Stomach (tissue), 9 donors: ENCODE measurements around the gene NR6A1. TPM values are rescaled to one million over a fixed set of nuclear protein-coding genes. Genes with fewer than 3 reads are reported as not detected.

Source experiments
- DNase-seq, 2 donors: peaks; one replicate each; pipeline versions ENCODE4 v3.0.0 to v3.0.0-alpha.2; 2013 to 2019
- H3K27ac ChIP-seq, 5 donors: fragments of 200-600 bp in 4 of 5; sonication (generic) in 4 of 5; one replicate each; pipeline ENCODE4 v1.5.1; 2013 to 2019; ENCODE audit warnings: mild to moderate bottlenecking in 1 of 5, moderate library complexity in 1 of 5
- H3K27me3 ChIP-seq, 3 donors: fragments of 200-600 bp; sonication (generic); one replicate each; pipeline ENCODE4 v1.5.1; 2017 to 2019; ENCODE audit warnings: mixed run types in 1 of 3
- H3K36me3 ChIP-seq, 4 donors: fragments of 200-600 bp; sonication (generic); 1 replicate in 3 of 4; 2 replicates in 1 of 4; pipeline ENCODE4 v1.5.1; 2016 to 2019
- H3K4me1 ChIP-seq, 4 donors: fragments of 200-600 bp; sonication (generic); one replicate each; pipeline ENCODE4 v1.5.1; 2016 to 2019
- H3K4me3 ChIP-seq, 4 donors: fragments of 200-600 bp; sonication (generic) in 3 of 4; one replicate each; pipeline ENCODE4 v1.5.1; 2016 to 2019; ENCODE audit warnings: mild to moderate bottlenecking in 1 of 4
- H3K9me3 ChIP-seq, 4 donors: fragments of 200-600 bp; sonication (generic); one replicate each; pipeline ENCODE4 v1.5.1; 2016 to 2019
- EP300 ChIP-seq: sonication (generic); formaldehyde crosslinking; IDR thresholded peaks from one replicate; pipeline ENCODE4 v1.6.1; 2017; ENCODE audit warnings: antibody characterized with exemption
- POLR2A ChIP-seq, 4 donors: fragments of 450-650 bp; IDR thresholded peaks; one replicate each; pipeline ENCODE4 v1.6.1; 2016; ENCODE audit warnings: antibody characterized with exemption in 4 of 4, control low read depth in 2 of 4, mild to moderate bottlenecking in 1 of 4, moderate library complexity in 1 of 4
- POLR2AphosphoS5 ChIP-seq, 3 donors: sonication (generic); formaldehyde crosslinking; IDR thresholded peaks; one replicate each; pipeline ENCODE4 v1.6.1; 2016; ENCODE audit warnings: antibody characterized with exemption in 3 of 3
- WGBS, 5 donors: extraction: QIAGEN DNeasy Blood & Tissue Kit in 3 of 5; methylation state at CpG; one replicate each; pipeline versions ENCODE4 v1.1.5 to v1.1.7; 2013 to 2018; 5-methylcytosine and 5-hydroxymethylcytosine counted together
- intact Hi-C: fragments of 100-400 bp; cut with DNase I; formaldehyde crosslinking; loops from one replicate; pipeline ENCODE4 v1.15.1; 2023; ENCODE audit warnings: low total_unique reads
- polyA plus RNA-seq, 3 donors: library from polyadenylated mRNA; stranded (reverse); fragments of 200-250 nt; gene quantifications; one replicate each; pipeline ENCODE4 v1.2.3, GENCODE V29; 2013
- total RNA-seq, 5 donors: library from RNA; depleted of rRNA; stranded (reverse); fragments of >200 nt; gene quantifications; one replicate each; pipeline versions ENCODE4 v1.1.0 to v1.2.3, GENCODE V29; 2014 to 2016
- TF ChIP-seq, protein P1 (sequence below), 7 experiments: fragments of 450-650 bp in 4 of 7; fragments of 200-600 bp in 3 of 7; sonication (generic) in 3 of 7; IDR thresholded peaks; one replicate each; pipeline ENCODE4 v1.5.1; 2016 to 2019; ENCODE audit warnings: antibody characterized with exemption in 7 of 7, control low read depth in 2 of 7, mild to moderate bottlenecking in 1 of 7
- donor health status: healthy with polysubstance abuse.
- donor health status: Bipolar disorder and iron deficiency.
- donor health status: healthy.

NR6A1 gene
- total and polyA plus RNA-seq, 8 donors: 0.15 to 3.2 (median 1.5) TPM; not detected in 1

DNA sequence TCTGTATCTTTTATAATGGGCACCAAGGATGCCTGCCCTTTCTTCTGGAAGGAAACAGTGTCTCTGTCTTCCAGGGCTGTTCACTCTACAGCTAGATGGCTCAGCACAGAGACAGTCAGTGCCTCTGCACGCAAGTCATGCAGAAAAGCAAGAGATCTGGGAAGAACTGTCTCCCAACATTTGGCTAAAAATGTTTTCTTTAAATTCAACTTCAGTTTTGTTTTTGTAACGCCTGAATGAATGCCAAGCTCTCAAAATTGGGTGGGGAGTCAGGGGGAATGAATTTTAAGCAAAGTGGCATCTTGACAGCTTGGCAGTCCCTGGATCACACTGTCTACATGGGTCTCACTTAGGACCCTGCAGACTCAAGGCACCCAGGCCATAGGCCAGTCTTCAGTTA, 18.4 kb upstream of the NR6A1 start:
- Histone ChIP-seq H3K27ac (no peak overlapping the region), H3K27me3 (no peaks in the 10 kb centered on the region), H3K36me3 (peaks cover 0 to 3% (median 0%) of the 10 kb centered on the region in 4 donors), H3K4me3 (no peak overlapping the region), H3K9me3 (no peaks in the 10 kb centered on the region), H3K4me1 (peaks cover 0 to 2% (median 0%) of the 10 kb centered on the region in 4 donors)
- DNase-seq: no peak
- intact Hi-C loops: no loop called here
- 76 to 83% (median 82%) methylated on average over 2 of the region's 2 CpGs for WGBS, 5 donors
- TF ChIP-seq POLR2AphosphoS5 (IDR thresholded peaks at IDR 0.05): no peak
- TF ChIP-seq, protein P1, sequence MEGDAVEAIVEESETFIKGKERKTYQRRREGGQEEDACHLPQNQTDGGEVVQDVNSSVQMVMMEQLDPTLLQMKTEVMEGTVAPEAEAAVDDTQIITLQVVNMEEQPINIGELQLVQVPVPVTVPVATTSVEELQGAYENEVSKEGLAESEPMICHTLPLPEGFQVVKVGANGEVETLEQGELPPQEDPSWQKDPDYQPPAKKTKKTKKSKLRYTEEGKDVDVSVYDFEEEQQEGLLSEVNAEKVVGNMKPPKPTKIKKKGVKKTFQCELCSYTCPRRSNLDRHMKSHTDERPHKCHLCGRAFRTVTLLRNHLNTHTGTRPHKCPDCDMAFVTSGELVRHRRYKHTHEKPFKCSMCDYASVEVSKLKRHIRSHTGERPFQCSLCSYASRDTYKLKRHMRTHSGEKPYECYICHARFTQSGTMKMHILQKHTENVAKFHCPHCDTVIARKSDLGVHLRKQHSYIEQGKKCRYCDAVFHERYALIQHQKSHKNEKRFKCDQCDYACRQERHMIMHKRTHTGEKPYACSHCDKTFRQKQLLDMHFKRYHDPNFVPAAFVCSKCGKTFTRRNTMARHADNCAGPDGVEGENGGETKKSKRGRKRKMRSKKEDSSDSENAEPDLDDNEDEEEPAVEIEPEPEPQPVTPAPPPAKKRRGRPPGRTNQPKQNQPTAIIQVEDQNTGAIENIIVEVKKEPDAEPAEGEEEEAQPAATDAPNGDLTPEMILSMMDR (IDR thresholded peaks at IDR 0.05): no peak
- TF ChIP-seq POLR2A (IDR thresholded peaks at IDR 0.05): no peak
- no peak for TF ChIP-seq EP300

GRCh38 chr9:124788542-124789217, 17.6 kb upstream of the NR6A1 start:
- TF ChIP-seq, protein P1 (IDR thresholded peaks at IDR 0.05): no peak
- TF ChIP-seq EP300: no peak
- no peak for TF ChIP-seq POLR2AphosphoS5 (IDR thresholded peaks at IDR 0.05)
- TF ChIP-seq POLR2A (IDR thresholded peaks at IDR 0.05): no peak
- Histone ChIP-seq H3K9me3 (no peaks in the 10 kb centered on the region), H3K4me1 (peaks cover 0 to 9% (median 0%) of the 10 kb centered on the region in 4 donors), H3K4me3 (no peak overlapping the region), H3K27ac (no peak overlapping the region), H3K27me3 (no peaks in the 10 kb centered on the region), H3K36me3 (peaks cover 0 to 3% (median 0%) of the 10 kb centered on the region in 4 donors)
- WGBS, 5 donors: 87 to 90% (median 89%) methylated on average over 3 of the region's 3 CpGs
- DNase-seq: no peak
- intact Hi-C loops: no loop called here

GRCh38 chr9:124786881-124787573, 15.9 kb upstream of the NR6A1 start:
- no peak overlapping the region for H3K27ac ChIP-seq
- H3K36me3 ChIP-seq: peaks cover 0 to 3% (median 0%) of the 10 kb centered on the region in 4 donors
- peaks cover 0 to 9% (median 4%) of the 10 kb centered on the region in 4 donors for H3K4me1 ChIP-seq
- no peaks in the 10 kb centered on the region for H3K9me3 ChIP-seq
- no peak overlapping the region for H3K4me3 ChIP-seq
- intact Hi-C loops: no loop called here
- 94 to 97% (median 95%) methylated on average over 16 to 20 of the region's 20 CpGs for WGBS, 5 donors
- H3K27me3 ChIP-seq: no peaks in the 10 kb centered on the region
- DNase-seq: peak; percentile 3 to 18
- no peak for TF ChIP-seq POLR2AphosphoS5 (IDR thresholded peaks at IDR 0.05)

DNA sequence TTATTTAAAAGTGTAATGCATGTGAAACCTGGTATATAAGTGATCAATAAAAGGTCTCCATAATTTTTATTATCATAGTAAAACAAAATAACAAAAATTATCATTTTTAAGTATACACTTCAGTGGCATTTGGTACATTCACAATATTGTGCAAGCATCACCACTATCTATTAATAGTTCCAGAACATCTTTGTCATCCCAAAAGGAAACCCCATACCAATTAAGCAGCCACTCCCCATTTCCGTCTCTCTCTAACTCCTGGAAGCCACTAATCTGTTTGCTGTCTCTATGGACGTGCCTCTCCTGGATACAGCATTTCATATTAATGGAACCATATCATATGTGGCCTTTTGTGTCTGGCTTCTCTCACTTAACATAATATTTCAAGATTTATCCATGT, 13.4 kb upstream of the NR6A1 start:
- intact Hi-C loops: no loop called here
- no peaks in the 10 kb centered on the region for H3K27me3 ChIP-seq
- H3K36me3 ChIP-seq: peaks cover 0 to 3% (median 0%) of the 10 kb centered on the region in 4 donors
- peak in 1 of 2 donors; percentile 47 for DNase-seq
- peak overlapping the region in 2 of 5 donors; percentile 10 to 35 for H3K27ac ChIP-seq
- TF ChIP-seq POLR2AphosphoS5 (IDR thresholded peaks at IDR 0.05) (peak in 1 of 3 donors; percentile 19), EP300 (no peak)
- H3K9me3 ChIP-seq: no peaks in the 10 kb centered on the region
- H3K4me3 ChIP-seq: no peak overlapping the region
- 44 to 58% (median 52%) methylated on average over 2 of the region's 2 CpGs for WGBS, 5 donors
- peaks cover 0 to 25% (median 10%) of the 10 kb centered on the region in 4 donors for H3K4me1 ChIP-seq

DNA sequence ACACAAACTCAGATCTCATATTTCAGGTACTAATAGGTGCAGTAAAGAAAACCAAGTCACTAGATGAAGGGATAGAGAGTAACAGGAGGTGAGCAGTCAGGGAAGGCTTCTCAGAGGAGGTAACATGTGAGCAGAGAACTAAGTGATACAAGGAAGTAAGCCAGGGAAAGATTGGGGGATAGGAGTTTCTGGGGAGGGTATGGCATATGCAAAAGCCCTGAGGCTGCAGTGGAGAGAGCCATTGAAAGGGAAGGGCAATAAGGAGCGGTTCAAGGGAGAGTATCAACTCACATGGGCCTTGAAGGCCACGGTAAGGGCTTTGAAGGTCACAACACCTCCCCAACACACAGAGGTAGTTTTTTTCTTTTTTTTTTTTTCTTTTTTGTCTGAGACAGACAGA, 12.7 kb upstream of the NR6A1 start:
- H3K27me3 ChIP-seq: no peaks in the 10 kb centered on the region
- H3K27ac ChIP-seq: peak overlapping the region in 3 of 5 donors; percentile 5 to 35 (median 10)
- TF ChIP-seq POLR2A (IDR thresholded peaks at IDR 0.05): no peak
- TF ChIP-seq POLR2AphosphoS5 (IDR thresholded peaks at IDR 0.05): no peak
- TF ChIP-seq EP300: no peak
- TF ChIP-seq, protein P1 (IDR thresholded peaks at IDR 0.05): no peak
- H3K9me3 ChIP-seq: no peaks in the 10 kb centered on the region
- H3K4me3 ChIP-seq: no peak overlapping the region
- DNase-seq: no peak
- H3K36me3 ChIP-seq: peaks cover 0 to 3% (median 0%) of the 10 kb centered on the region in 4 donors
- intact Hi-C loops: no loop called here
- peaks cover 0 to 31% (median 16%) of the 10 kb centered on the region in 4 donors for H3K4me1 ChIP-seq
- 71 to 93% (median 88%) methylated on average over 2 of the region's 2 CpGs for WGBS, 5 donors
